Omental fat pad (tissue), 4 donors: Measurements from ENCODE around the gene STAB1. TPM values are rescaled to one million over a fixed set of nuclear protein-coding genes. Genes with fewer than 3 reads are reported as not detected.
"Not testable (repeated sequence)": the region's sequence is repeated elsewhere in the genome, so short reads cannot be mapped to it uniquely, and the experiment has no call there.

Source experiments
- ATAC-seq: fragments of 150-250 bp; one replicate; pipeline ENCODE4 v1.9.1; 2016; ENCODE audit warnings: mild to moderate bottlenecking, moderate library complexity; ENCODE audit not compliant: low FRiP score
- DNase-seq: peaks from one replicate; pipeline ENCODE4 v3.0.0-alpha.2; 2019; ENCODE audit warnings: low spot score
- CTCF ChIP-seq, 3 donors: fragments of 450-650 bp; IDR thresholded peaks; one replicate each; pipeline ENCODE4 v1.5.1; 2016 to 2017; ENCODE audit warnings: antibody characterized with exemption in 3 of 3, mild to moderate bottlenecking in 3 of 3, moderate library complexity in 2 of 3
- total RNA-seq, 4 donors: library from RNA; depleted of rRNA; stranded (reverse); fragments of >200 nt; gene quantifications; one replicate each; pipeline ENCODE4 v1.1.0, GENCODE V29; 2016

STAB1 gene
- total RNA-seq, 4 donors from 2014 or later, result 231 to 610 (median 304) TPM

GRCh38 chr3:52525680-52526561, 30.8 kb downstream of the STAB1 start:
- DNase-seq (no peak), ATAC-seq (no peak)
- no peak for TF ChIP-seq CTCF (IDR thresholded peaks at IDR 0.05)

- not testable (repeated sequence) for DNase-seq, ATAC-seq
Measured at GRCh38 chr3:52526671-52527038, 31.5 kb downstream of the STAB1 start.

GRCh38 chr3:52527039-52527731, 32.0 kb downstream of the STAB1 start:
- TF ChIP-seq CTCF (IDR thresholded peaks at IDR 0.05), result no peak
- ATAC-seq (no peak), DNase-seq (no peak)

- TF ChIP-seq CTCF (IDR thresholded peaks at IDR 0.05), result no peak
- no peak for DNase-seq
- no peak for ATAC-seq
Measured at GRCh38 chr3:52527732-52528585, 32.8 kb downstream of the STAB1 start.

- no peak for ATAC-seq
- no peak for TF ChIP-seq CTCF (IDR thresholded peaks at IDR 0.05)
- no peak for DNase-seq
Measured at GRCh38 chr3:52528586-52529375, 33.6 kb downstream of the STAB1 start.

- DNase-seq, result no peak
- no peak for ATAC-seq
- TF ChIP-seq CTCF (IDR thresholded peaks at IDR 0.05), result no peak
Measured at GRCh38 chr3:52529376-52530333, 34.5 kb downstream of the STAB1 start.
